WTC11 (cell line): ENCODE results near the gene EYS. TPM values are rescaled to one million over a fixed set of nuclear protein-coding genes. Genes with fewer than 3 reads are reported as not detected.

Source experiments
- ATAC-seq: fragments of 200-7000 bp; cut with Tn5 transposase; 2 replicates; pipeline ENCODE4 v1.10.0; 2021; ENCODE audit warnings: mild to moderate bottlenecking, moderate library complexity
- CTCF ChIA-PET: fragments of 300-600 bp; sonication (Branson Sonifier 250); formaldehyde crosslinking; loops from one replicate; lab custom pipeline; 2021; ENCODE audit warnings: antibody characterized with exemption; lab: Charles Lee
- POLR2A ChIA-PET: fragments of 350-600 bp; sonication (Branson Sonifier 250); formaldehyde crosslinking; loops from one replicate; lab custom pipeline; 2021; ENCODE audit warnings: antibody characterized with exemption; lab: Charles Lee
- DNase-seq: peaks from one replicate; pipeline ENCODE4 v3.0.0; 2021; ENCODE audit warnings: low spot score
- H3K27ac Mint-ChIP-seq: 2 replicates; pipeline ENCODE4 v1.8.0; 2021; ENCODE audit warnings: mixed read lengths
- H3K27me3 Mint-ChIP-seq: 2 replicates; pipeline ENCODE4 v1.8.0; 2021; ENCODE audit warnings: low read depth, mild to moderate bottlenecking, moderate library complexity, mixed read lengths
- H3K36me3 Mint-ChIP-seq: 2 replicates; pipeline ENCODE4 v1.8.0; 2021; ENCODE audit warnings: mixed read lengths
- H3K4me1 Mint-ChIP-seq: 2 replicates; pipeline ENCODE4 v1.8.0; 2022; ENCODE audit warnings: mixed read lengths
- H3K4me3 Mint-ChIP-seq: 2 replicates; pipeline ENCODE4 v1.8.0; 2021; ENCODE audit warnings: mild to moderate bottlenecking, moderate library complexity, mixed read lengths
- H3K9me3 Mint-ChIP-seq: 2 replicates; pipeline ENCODE4 v1.8.0; 2021; ENCODE audit warnings: mixed read lengths
- CREB1 ChIP-seq: sonication (generic); formaldehyde crosslinking; IDR thresholded peaks from 2 replicates; pipeline ENCODE4 v1.8.0; 2023; ENCODE audit warnings: mild to moderate bottlenecking, missing genetic modification reagents
- GABPB1 ChIP-seq: sonication (generic); formaldehyde crosslinking; IDR thresholded peaks from 2 replicates; pipeline ENCODE4 v1.8.1; 2023; ENCODE audit warnings: mild to moderate bottlenecking, missing genetic modification reagents
- GRHL2 ChIP-seq: fragments of 250-450 bp; sonication (Bioruptor Pico); IDR thresholded peaks from 2 replicates; pipeline ENCODE4 v1.8.0; 2022; ENCODE audit warnings: mild to moderate bottlenecking, moderate library complexity; ENCODE audit not compliant: insufficient replicate concordance, severe bottlenecking
- HMGA2 ChIP-seq: fragments of 250-450 bp; sonication (Bioruptor Pico); IDR thresholded peaks from 2 replicates; pipeline ENCODE4 v1.4.0; 2021; ENCODE audit warnings: mild to moderate bottlenecking, moderate library complexity
- IRF1 ChIP-seq: sonication (generic); formaldehyde crosslinking; IDR thresholded peaks from 2 replicates; pipeline ENCODE4 v1.8.0; 2023; ENCODE audit warnings: missing genetic modification reagents
- JUN ChIP-seq: sonication (generic); formaldehyde crosslinking; IDR thresholded peaks from 2 replicates; pipeline ENCODE4 v1.8.0; 2023; ENCODE audit warnings: mild to moderate bottlenecking, missing genetic modification reagents
- MAX ChIP-seq: sonication (generic); formaldehyde crosslinking; IDR thresholded peaks from 2 replicates; pipeline ENCODE4 v1.8.0; 2022; ENCODE audit warnings: mild to moderate bottlenecking, missing genetic modification reagents
- MLX ChIP-seq: sonication (generic); formaldehyde crosslinking; IDR thresholded peaks from 2 replicates; pipeline ENCODE4 v1.8.1; 2023; ENCODE audit warnings: mild to moderate bottlenecking, missing genetic modification reagents, moderate library complexity
- NR1H2 ChIP-seq: sonication (generic); formaldehyde crosslinking; IDR thresholded peaks from 2 replicates; pipeline ENCODE4 v1.9.0; 2021; ENCODE audit warnings: mild to moderate bottlenecking, moderate library complexity, missing genetic modification reagents
- NR3C1 ChIP-seq: sonication (generic); formaldehyde crosslinking; conservative IDR thresholded peaks from 2 replicates; pipeline ENCODE4 v1.8.1; 2023; ENCODE audit warnings: low read depth, mild to moderate bottlenecking, missing genetic modification reagents
- RORB ChIP-seq: fragments of 250-450 bp; sonication (Bioruptor Pico); IDR thresholded peaks from 2 replicates; pipeline ENCODE4 v1.9.0; 2021; ENCODE audit warnings: mild to moderate bottlenecking
- USF1 ChIP-seq: sonication (generic); formaldehyde crosslinking; IDR thresholded peaks from 2 replicates; pipeline ENCODE4 v1.8.0; 2022; ENCODE audit warnings: mild to moderate bottlenecking, missing genetic modification reagents
- ZNF219 ChIP-seq: sonication (generic); formaldehyde crosslinking; IDR thresholded peaks from 2 replicates; pipeline ENCODE4 v1.8.0; 2023; ENCODE audit warnings: missing genetic modification reagents, mild to moderate bottlenecking, borderline replicate concordance
- ZNF263 ChIP-seq: sonication (generic); formaldehyde crosslinking; IDR thresholded peaks from 2 replicates; pipeline ENCODE4 v1.8.1; 2022; ENCODE audit warnings: low read depth, mild to moderate bottlenecking, moderate library complexity, missing genetic modification reagents
- ZNF416 ChIP-seq: fragments of 250-450 bp; sonication (Bioruptor Pico); IDR thresholded peaks from 2 replicates; pipeline ENCODE4 v1.9.0; 2021; ENCODE audit warnings: mild to moderate bottlenecking, inconsistent platforms
- ZNF423 ChIP-seq: fragments of 250-450 bp; sonication (Bioruptor Pico); IDR thresholded peaks from 2 replicates; pipeline ENCODE4 v2.1.2; 2022; ENCODE audit warnings: mild to moderate bottlenecking, moderate library complexity
- total RNA-seq: library from RNA; stranded (reverse); gene quantifications from 3 replicates; pipeline ENCODE4 v1.2.3, GENCODE V29; 2021
- TF ChIP-seq, protein P1 (sequence below): sonication (generic); formaldehyde crosslinking; conservative IDR thresholded peaks from 2 replicates; pipeline ENCODE4 v1.8.1; 2022; ENCODE audit warnings: mild to moderate bottlenecking, missing genetic modification reagents
- TF ChIP-seq, protein P2 (sequence below): sonication (generic); formaldehyde crosslinking; IDR thresholded peaks from 2 replicates; pipeline ENCODE4 v1.8.1; 2023; ENCODE audit warnings: mild to moderate bottlenecking, missing genetic modification reagents
- TF ChIP-seq, protein P3 (sequence below): sonication (generic); formaldehyde crosslinking; IDR thresholded peaks from 2 replicates; pipeline ENCODE4 v1.8.1; 2022; ENCODE audit warnings: low read depth, mild to moderate bottlenecking, moderate library complexity, missing genetic modification reagents, borderline replicate concordance

The EYS gene
- total RNA-seq, 1 experiment from 2014 or later, result not detected

GRCh38 chr6:65627015-65627414 lies 80.0 kb downstream of the EYS start:
- peaks cover 58% of the 10 kb centered on the region for H3K9me3 Mint-ChIP-seq
- POLR2A ChIA-PET, result no interaction called here
- CTCF ChIA-PET, result no interaction called here

DNA sequence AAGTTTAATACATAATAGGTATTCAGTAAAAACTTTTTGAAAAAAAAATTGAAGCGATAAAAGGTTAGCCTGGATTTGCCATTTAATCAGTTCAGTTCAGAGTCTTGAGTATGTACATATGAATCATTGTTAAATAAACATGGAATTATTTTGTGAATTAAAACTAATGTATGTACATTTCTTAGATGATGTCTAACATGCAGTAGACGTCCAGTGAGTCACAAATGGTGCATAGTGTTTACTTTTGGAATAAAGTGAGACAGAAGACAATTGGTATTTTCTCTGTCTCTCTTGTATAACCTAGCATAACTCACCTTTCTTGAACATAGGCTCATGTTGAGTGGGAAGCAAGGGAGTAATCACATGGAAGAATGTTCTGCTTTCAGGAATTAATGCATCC lies 83.5 kb downstream of the EYS start:
- H3K4me1 Mint-ChIP-seq, result no peaks in the 10 kb centered on the region
- peaks cover 32% of the 10 kb centered on the region for H3K36me3 Mint-ChIP-seq
- ATAC-seq (no peak), DNase-seq (no peak)
- peaks cover 43% of the 10 kb centered on the region for H3K9me3 Mint-ChIP-seq
- no peak for TF ChIP-seq ZNF423 (CRISPR knock-in tag)
- ChIA-PET POLR2A (no interaction called here), CTCF (no interaction called here)
- no peak overlapping the region for H3K4me3 Mint-ChIP-seq
- H3K27me3 Mint-ChIP-seq, result 0 out of 2 replicates have a peak, but pooled peaks cover 2% of the 10 kb centered on the region
- H3K27ac Mint-ChIP-seq, result no peak overlapping the region

More at GRCh38 chr6:65627015-65627414, 80.0 kb downstream of the EYS start:
- Mint-ChIP-seq H3K36me3 (peaks cover 50% of the 10 kb centered on the region), H3K4me1 (no peaks in the 10 kb centered on the region; the same call in 1 of the 2 replicates), H3K27me3 (0 out of 2 replicates have a peak, but pooled peaks cover 3% of the 10 kb centered on the region), H3K4me3 (no peak overlapping the region), H3K27ac (no peak overlapping the region)
- no peak for DNase-seq
- ATAC-seq, result no peak
- TF ChIP-seq RORB (CRISPR knock-in tag), result no peak
- TF ChIP-seq ZNF416 (CRISPR knock-in tag), result no peak
- TF ChIP-seq IRF1 (CRISPR knock-in tag), result no peak
- no peak for TF ChIP-seq CREB1 (CRISPR knock-in tag)
- no peak for TF ChIP-seq NR3C1 (CRISPR knock-in tag)
- no peak for TF ChIP-seq ZNF219
- no peak for TF ChIP-seq GABPB1
- no peak for TF ChIP-seq NR1H2
- TF ChIP-seq, protein P1, sequence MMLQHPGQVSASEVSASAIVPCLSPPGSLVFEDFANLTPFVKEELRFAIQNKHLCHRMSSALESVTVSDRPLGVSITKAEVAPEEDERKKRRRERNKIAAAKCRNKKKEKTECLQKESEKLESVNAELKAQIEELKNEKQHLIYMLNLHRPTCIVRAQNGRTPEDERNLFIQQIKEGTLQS (CRISPR knock-in tag), result no peak
- no peak for TF ChIP-seq MAX
- TF ChIP-seq, protein P2, sequence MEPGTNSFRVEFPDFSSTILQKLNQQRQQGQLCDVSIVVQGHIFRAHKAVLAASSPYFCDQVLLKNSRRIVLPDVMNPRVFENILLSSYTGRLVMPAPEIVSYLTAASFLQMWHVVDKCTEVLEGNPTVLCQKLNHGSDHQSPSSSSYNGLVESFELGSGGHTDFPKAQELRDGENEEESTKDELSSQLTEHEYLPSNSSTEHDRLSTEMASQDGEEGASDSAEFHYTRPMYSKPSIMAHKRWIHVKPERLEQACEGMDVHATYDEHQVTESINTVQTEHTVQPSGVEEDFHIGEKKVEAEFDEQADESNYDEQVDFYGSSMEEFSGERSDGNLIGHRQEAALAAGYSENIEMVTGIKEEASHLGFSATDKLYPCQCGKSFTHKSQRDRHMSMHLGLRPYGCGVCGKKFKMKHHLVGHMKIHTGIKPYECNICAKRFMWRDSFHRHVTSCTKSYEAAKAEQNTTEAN (CRISPR knock-in tag), result no peak
- TF ChIP-seq HMGA2 (CRISPR knock-in tag), result no peak

- POLR2A ChIA-PET, result no interaction called here
- H3K36me3 Mint-ChIP-seq, result no peaks in the 10 kb centered on the region; the same call in 1 of the 2 replicates
These were observed 96.3 kb downstream of the EYS start for GRCh38 chr6:65610746-65611145.

More at GRCh38 chr6:65610746-65611145, 96.3 kb downstream of the EYS start:
- Mint-ChIP-seq H3K4me1 (no peaks in the 10 kb centered on the region), H3K27ac (no peak overlapping the region), H3K4me3 (no peak overlapping the region), H3K9me3 (no peaks in the 10 kb centered on the region), H3K27me3 (no peaks in the 10 kb centered on the region)
- DNase-seq (no peak), ATAC-seq (no peak)
- CTCF ChIA-PET, result no interaction called here
- TF ChIP-seq, protein P3, sequence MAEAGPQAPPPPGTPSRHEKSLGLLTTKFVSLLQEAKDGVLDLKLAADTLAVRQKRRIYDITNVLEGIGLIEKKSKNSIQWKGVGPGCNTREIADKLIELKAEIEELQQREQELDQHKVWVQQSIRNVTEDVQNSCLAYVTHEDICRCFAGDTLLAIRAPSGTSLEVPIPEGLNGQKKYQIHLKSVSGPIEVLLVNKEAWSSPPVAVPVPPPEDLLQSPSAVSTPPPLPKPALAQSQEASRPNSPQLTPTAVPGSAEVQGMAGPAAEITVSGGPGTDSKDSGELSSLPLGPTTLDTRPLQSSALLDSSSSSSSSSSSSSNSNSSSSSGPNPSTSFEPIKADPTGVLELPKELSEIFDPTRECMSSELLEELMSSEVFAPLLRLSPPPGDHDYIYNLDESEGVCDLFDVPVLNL (CRISPR knock-in tag), result no peak
- no peak for TF ChIP-seq JUN (CRISPR knock-in tag)
- TF ChIP-seq ZNF263, result no peak
- no peak for TF ChIP-seq ZNF219
- TF ChIP-seq GRHL2 (CRISPR knock-in tag), result no peak
- TF ChIP-seq NR3C1 (CRISPR knock-in tag), result no peak
- TF ChIP-seq MLX (CRISPR knock-in tag), result no peak
- TF ChIP-seq USF1 (CRISPR knock-in tag), result no peak
